Measurements from ENCODE around the gene FNDC3B.
"Not testable (repeated sequence)": the region's sequence is repeated elsewhere in the genome, so short reads cannot be mapped to it uniquely, and the experiment has no call there.

The FNDC3B gene

DNA sequence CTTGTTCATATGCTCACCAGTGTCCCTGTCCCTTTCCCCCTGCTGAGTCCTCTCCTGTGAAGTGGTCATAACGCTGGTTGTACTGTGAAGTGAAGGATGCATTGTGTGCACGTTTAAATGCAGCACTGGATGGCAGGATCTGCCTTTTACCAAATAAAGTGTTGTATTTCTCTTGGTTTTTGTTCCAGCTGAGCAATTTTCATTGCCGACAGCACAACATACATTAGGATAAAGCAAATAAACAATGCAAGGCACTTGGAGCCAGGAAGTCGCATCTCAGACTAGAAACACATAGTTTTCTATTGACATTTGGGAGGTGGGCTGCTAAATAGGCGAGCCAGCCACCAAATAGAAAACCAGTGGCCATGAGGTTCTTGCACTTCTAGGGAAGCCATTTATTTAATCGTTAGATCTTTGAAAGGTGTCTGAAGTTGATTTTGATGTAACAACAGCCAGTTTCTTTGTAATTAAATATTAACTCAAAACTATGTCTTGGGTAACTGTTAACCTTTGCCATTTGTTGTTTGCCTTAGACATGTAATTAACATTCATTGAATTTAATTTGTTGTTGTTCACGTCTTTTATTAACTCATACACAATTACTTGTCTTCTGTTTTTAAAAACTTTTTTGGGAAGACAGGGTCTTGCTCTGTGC lies 185.3 kb downstream of the FNDC3B start:
- no peak for DNase-seq

DNA sequence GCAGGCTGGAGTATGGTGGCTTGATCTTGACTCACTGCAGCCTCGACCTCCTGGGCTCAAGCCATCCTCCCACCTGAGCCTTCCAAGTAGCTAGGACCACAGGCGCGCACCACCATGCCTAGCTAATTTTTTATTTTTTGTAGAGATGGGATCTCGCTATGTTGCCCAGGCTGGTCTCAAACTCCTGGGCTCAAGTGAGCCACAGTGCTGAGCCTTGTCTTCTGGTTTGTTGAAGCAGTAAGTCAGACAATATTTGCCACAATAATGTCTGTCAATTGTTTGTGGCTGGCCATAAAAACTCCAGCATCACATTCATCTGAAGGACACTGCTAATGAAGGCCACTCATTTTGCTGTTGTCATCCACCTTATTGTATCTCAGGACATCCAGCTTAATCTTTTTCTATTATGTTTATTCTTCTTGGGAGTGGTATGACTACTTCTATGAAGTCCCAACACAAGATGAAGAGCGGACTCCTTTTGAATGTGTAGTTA lies 185.9 kb downstream of the FNDC3B start:
- DNase-seq = no peak

DNA sequence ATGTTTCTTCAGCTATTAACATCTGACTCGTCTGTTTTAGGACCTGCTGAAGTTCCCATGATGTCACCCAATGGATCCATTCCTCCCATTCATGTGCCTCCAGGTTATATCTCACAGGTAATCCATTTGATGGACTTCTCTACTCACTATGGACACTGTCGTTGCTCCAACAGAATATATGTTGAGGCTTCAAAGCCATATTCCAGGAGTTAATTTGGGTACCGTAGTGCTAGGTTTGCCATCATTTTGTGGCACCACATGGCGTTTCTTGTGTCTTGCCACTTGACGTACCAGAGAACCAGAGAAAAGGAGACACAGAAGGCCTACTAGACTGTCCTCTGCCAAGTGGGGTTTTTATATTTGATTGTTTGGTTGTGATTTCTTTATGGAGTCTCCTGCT lies 187.5 kb downstream of the FNDC3B start:
- DNase-seq = no peak

DNA sequence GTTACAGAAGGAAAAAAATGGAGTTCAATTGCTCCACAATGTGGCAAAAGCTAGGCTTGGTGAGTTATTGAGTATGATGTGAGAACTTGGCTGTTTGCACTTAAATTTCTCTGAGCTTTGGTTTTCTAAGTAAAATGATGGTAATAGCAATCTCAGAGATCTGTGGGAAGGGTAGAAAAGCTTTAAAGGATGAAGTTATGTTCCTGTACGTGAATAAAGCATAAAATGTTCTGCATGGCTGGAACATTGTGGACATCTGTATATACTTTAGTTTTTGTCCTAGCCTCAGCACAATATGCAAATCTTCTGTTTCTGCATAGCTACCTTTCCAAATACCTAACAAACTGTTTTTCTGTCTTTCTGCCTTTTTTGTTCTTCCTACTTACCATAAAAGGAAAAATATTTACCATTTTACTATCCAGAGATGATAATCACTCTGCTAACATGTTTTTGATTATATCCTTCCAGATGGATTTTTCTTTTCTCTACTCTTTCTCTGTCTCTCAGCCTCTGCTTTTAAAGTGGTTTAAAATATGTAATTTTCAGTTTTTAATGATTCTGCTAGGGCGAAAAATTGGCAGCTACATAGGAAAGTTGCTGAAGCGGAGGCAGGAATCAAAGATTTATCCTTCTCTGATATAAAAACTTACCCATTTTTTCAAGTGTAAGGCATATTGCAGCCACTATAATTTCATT lies 188.1 kb downstream of the FNDC3B start:
- no peak for DNase-seq

DNA sequence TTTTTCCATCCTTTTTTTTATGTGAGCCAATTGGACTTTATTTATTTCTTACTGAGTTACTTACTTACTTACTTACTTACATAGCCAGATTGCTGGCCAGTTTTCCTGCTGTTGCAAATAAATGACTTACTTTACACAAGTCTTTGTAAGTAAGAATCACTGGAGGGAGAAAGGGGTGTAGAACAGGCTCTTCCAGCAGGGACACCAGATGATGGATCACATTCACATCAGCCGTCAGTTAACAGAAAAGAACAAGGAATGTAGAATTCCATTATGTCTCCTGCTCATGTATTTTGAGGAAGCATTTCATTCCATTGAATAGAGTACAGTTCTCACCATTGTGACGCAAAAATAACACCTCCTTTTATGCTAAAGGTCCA lies 188.6 kb downstream of the FNDC3B start:
- DNase-seq = no peak

DNA sequence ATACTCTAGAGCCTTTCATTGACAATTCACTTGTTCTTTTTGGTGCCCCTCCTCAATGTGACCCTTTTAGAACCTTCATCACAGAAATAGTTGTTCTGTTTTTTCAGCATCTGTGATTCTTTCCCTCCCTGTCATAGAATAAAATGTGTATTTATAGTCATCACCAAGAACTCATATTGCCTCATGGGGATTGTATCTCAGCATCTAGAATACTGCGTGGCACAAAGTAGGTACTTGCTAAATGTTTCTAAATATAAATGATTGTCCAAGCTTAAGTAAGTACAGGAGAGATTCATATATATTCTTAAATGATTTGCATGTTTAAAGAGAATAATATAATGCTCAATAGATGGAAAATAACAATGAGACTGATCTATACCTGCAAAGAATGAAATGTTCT lies 190.1 kb downstream of the FNDC3B start:
- DNase-seq = no peak

DNA sequence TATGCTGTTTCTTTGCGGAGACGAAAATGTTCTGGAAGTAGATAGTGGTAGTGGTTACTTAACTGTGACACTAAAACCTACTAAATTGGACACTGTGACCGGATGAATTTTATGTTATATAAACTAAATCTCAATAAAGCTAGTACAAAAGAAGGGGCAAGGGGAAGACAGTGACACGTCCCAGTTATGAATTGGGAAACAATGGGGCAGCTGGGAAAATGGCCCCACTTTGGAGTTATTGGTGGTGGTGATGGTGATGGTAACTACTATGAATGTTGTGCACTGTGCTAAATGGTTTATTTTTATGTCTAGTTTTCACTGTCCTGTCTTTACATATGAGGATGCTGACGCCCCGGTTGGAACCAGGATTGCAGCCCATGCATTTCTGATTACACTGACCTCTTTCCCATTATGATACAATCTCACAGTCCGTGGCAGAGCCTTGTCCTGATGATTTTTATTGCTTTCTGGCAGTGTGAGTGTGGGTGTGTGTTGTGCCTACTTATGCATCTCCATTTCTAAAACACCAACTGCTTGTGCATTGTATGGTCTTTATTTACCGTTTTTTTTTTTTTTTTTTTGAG lies 192.0 kb downstream of the FNDC3B start:
- no peak for DNase-seq

DNA sequence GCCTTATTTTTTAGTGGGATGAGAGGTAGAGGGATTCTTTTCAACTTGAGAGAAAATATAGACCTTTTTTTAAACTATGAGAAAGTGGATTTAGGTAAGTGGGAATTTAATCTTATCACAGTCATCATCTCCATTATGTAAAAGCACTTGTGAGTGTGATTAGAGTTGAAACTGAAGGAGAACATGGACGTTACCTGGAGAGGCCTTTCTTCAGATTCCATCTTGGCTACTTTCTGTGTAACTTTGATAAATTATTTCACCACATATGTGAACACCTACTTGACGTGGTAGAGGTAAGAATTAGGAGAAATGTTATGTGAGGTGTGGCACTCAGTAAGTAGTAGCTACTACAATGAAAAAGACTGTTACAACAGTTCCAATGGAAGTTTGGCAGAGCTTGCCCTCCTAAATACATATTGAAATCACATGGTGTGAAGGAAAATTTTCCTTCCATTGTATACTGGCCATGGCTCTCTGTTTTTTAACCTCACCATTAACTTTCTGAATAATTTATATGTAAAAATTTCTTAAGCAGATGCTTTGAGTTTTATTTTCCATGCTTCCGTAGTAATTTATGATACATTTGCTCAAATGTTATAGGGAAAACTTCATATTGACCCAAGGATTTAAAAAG lies 193.3 kb downstream of the FNDC3B start:
- DNase-seq = no peak

DNA sequence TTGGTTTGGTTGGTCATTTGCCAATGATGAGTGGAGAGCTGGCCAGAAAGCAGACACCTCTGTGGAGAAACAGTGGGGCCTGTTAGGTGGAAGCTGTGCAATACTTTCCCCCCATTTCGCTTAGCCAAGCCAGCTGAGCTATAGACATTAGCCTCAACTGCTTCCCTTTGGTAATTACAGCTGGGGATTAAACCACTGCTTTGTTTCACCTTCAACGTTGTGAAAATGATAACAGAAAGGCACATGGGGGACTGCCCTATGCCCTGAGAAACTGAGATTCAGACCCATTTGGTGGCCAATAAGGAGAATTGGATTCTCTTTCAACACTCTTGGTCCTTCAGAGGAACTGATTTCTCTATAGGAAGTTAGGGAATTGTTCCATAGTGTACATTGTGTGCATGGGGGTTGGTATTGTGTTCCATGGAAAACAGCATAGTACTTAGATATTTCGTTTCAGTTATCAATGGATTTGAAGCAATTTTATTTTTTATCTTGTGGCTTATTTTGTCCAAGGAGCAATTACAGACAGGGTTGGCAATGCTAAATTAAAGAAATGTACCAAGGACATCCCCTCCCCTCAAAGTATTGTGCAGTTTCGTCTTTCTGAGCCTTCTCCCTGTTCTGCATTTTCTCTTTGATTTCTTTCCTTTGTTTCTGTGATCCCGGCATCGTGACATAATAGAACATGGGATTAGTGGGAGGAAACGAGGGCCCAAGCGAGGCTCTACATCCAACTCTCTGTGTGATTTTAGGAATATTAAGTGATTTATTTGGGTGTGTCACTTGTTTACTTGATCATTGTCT lies 194.3 kb downstream of the FNDC3B start:
- DNase-seq = no peak

DNA sequence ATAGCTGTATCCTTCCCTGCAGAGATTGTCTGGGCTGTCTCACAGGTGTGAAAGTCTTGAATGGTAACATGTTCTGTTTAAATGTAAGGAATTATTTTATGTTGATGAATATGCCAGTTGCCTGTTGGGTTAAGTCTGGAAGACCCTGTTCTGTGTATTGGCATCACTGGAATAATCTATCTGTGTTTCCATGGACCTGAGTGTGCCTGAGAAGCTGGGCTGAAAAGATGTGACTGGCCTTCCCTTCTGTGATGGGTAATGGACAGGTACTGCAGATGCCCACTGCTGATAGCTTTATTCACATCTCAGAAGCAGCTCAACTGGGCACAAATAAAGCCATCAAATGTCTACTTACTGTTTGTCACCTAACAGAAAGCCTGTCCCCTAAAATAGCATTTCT lies 196.3 kb downstream of the FNDC3B start:
- DNase-seq = no peak

DNA sequence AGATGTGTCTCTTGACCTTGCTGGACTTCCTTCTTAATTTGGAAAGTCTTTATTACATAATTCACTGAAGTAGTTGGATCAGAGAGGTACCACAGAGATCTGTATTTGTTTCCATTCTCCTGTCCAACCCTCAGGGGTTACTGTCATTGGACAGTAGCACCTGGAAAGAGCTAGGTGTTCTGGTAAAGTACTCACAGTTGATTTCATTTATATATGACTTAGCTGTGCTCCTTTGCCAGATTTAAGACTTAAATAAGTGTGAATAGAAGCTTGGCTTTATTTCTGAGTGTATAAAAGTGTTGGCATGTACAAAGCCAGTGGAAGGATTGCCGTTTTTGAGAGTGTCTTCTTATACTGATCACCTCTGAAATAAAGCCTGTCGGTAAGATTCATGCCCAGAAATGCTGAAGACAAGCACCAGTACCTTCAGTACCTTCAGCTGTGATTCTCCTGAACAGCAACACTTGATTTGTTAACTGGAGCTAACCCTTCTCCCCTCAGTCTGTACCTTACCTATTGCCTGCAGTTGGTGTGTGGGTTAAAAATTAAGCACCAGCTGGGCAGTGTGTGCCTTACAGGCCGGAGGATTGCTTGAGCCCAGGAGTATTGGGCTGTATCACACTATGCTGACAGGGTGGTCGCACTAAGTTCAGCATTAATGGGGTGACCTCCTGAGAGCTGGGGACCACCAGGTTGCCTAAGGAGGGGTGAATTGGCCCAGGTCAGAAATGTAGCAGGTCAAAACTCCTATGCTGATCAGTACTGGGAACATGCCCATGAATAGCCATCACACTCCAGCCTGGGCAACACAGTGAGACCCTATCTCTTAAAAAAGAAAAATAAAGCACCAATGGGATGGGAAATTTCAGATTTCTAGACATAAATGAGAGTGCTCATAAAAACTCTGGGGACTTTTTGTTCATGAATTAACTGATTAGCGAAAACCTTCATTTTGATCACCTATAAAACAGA lies 197.7 kb downstream of the FNDC3B start:
- DNase-seq = no peak

DNA sequence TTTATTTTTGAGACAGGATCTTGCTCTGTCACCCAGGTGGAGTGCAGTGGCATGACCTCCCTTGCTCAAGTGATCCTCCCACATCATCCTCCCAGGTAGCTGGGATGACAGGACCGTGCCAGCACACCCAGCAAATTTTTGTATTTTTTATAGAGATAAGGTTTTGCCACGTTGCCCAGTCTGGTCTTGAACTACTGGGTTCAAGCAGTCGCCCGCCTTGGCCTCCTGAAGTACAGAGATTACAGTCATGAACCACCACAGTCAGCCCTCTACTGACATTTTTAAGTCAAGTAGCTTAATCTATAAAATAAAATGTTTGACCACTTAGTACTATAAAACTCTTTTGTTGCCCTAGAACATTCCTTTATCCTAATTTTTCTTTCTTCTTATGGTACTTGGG lies 198.8 kb downstream of the FNDC3B start:
- DNase-seq = no peak

DNA sequence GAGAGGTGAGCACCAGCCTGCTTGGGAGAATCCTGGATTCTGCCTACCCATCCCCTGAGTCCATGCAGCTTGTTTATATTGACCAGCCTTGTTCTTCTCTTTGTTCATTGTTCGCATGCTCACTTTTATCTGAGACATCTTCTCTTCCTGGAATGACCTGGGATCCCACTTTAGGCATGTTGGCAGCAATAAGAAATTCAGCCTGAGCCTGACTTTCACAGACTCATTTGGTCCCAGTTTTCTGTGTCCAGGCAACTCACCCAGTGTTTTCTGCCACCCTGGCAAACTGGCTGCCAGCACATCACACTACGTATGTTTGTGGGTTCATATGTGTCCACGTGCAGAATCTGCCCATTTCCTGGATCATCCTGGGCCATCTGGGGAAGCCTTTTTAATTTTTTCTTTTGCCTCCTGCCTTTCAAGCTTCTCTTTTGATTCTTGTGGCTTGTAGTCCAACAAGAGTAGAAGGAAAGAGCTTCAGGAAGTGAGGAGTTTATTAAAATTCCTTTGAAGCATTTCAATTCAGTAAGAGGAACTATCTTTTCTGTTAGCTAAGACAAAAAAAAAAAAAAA lies 199.9 kb downstream of the FNDC3B start:
- no peak for DNase-seq

DNA sequence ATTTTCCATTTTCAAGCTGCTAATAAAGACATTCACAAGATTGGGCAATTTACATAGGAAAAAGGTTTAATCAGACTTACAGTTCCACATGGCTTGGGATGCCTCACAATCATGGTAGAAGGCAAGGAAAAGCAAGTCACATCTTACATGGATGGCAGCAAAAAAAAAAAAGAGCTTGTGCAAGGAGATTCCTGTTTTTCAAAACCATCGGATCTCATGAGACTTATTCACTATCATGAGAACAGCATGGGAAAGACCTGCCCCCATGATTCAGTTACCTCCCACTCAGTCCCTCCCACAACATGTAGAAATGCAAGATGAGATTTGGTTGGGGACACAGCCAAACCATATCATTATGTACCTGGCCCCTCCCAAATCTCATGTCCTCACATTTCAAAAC lies 202.0 kb downstream of the FNDC3B start:
- DNase-seq = no peak

DNA sequence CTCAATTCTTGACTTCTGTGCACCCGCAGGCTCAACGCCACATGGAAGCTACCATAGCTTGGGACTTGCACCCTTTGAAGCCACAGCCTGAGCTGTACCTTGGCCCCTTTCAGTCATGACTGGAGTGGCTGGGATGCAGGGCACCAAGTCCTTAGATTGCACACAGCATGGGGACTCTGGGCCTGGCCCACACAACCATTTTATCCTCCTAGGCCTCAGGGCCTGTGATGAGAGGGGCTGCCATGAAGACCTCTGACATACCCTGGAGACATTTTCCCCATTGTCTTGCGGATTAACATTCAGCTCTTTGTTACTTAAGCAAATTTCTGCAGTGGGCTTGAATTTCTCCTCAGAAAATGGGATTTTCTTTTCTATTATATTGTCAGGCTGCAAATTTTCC lies 203.1 kb downstream of the FNDC3B start:
- not testable (repeated sequence) for DNase-seq

DNA sequence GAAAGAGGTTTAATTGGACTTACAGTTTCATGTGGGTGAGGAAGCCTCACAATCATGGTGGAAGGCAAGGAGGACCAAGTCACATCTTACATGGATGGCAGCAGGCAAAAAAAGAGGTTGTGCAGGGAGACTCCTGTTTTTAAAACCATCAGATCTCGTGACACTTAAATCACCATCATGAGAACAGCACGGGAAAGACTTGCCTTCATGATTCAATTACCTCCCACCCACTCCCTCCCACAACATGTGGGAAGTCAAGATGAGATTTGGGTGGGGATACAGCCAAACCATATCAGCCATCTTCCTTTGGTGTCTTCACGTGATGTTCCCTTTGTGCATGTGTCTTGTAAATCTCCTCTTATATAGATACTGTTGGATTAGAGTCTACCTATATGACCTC lies 204.0 kb downstream of the FNDC3B start:
- DNase-seq = not testable (repeated sequence)

DNA sequence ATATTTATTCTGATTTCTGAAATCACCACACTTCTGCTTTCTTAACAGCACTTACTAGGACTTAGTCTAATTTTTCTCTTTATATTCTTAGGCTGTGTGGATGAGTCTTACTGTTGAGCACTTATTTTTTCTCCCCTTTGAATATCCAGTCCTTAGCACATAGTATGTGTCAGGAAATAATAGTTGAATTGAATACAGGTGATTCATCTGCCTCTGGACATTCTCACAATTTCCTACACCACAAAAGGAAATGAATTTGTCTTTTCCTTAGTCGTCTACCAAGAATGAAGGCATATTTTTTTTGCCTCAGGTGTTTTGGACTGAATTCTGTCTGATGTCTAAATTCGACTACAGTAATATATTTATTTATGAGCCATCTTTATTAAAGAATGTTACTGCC lies 204.6 kb downstream of the FNDC3B start:
- DNase-seq = no peak

DNA sequence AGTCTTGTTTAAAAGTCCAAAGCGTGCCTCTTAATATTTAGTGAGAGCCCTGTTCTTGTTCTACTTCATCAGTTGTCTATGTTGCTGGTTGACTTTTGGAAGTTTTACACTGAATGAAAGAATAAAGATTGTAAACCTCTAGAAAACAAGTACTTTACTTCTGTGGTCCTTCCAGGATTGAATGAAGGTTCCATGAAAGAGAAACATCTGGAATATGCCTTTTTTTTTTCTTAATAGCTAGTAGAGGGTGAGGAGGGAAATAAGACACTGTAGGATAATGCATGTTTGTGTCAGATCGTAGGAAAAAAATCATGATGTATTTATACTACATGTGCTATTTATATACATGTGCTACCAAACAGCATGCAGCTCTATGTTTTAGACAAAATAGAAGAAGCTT lies 205.9 kb downstream of the FNDC3B start:
- no peak for DNase-seq

DNA sequence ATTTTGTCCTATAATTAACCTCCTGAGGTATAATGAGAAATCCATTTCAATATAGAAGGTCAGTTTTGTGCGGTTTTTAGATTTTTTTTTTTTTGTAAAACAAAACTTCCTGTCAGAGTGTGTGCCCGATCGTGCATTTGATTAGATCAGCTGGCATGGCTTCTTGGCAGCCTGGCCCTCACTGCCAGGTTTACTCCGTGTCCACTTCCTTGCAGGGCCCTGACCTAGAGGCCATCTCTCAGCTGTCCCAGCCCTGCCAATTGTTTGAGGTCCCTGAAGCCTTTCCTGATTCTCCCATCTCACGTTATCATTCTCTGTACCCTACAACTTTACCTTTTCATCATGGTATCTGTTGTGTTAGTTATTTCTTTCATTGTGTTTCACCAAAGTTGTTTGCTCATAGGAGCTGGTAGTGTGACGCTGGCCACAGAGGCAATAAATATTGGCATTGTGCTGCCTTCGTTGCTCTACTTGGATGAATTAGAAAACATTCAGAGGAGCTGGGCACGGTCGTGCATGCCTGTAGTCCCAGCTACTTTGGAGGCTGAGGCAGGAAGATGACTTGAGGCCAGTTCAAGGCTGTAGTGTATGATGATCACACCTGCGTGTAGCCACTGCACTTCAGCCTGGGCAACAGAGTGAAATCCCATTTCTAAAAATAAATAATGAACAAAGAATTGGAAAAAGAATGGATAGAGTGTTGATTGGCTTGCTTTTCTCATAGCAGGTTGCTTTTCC lies 206.9 kb downstream of the FNDC3B start:
- DNase-seq = no peak

DNA sequence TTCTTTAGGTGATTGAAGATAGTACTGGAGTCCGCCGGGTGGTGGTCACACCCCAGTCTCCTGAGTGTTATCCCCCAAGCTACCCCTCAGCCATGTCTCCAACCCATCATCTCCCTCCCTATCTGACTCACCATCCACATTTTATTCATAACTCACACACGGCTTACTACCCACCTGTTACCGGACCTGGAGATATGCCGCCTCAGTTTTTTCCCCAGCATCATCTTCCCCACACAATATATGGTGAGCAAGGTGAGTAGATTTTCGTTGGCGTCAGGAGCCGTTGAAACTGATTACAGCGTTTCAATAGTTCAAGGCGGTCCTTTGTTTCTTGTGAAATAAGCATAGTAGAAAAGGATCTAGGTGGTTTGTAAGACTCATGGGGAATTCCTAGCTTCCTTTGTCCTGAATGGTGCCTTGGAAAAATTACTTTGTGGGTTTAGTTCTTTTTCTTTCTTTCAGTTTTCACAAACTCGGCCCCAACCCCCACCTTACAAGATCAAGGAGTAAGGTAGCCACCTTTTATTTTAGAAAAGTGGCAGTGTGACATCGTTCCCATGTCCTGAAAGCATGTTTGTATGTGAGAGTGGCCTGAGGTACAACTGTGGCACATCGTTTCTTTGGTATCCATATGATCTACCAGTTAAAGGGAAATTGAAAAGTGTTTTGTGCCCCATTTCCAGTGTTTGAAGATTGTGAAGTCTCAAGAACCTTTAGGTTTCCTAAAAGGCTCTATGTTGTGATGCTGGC lies 208.3 kb downstream of the FNDC3B start:
- DNase-seq = no peak
